ENCODE measurements around the gene ATM.

ATM gene

GRCh38 chr11:108313444-108313843, 90.6 kb downstream of the ATM start:
- Histone ChIP-seq H3K9ac (no peak overlapping the region), H3K4me1 (no peaks in the 10 kb centered on the region), H3K27ac (no peak overlapping the region), H4K20me1 (peaks cover 0 to 7% (median 0%) of the 10 kb centered on the region in 11 experiments; a peak in 2 of 22 replicates), H3K4me3 (no peak overlapping the region), H3K36me3 (peaks cover 69 to 99% (median 88%) of the 10 kb centered on the region in 11 experiments), H3K4me2 (no peak overlapping the region), H3K9me3 (replicated peaks in 1 of 11) (no peaks in the 10 kb centered on the region), H3K27me3 (no peaks in the 10 kb centered on the region)
- TF ChIP-seq Cebpa-rat (IDR thresholded peaks at IDR 0.05): no peak

- H3K27ac ChIP-seq: no peak overlapping the region
- no peak overlapping the region for H3K4me3 ChIP-seq
- no peak for TF ChIP-seq Cebpa-rat (IDR thresholded peaks at IDR 0.05)
- H3K27me3 ChIP-seq: no peaks in the 10 kb centered on the region
- peaks cover 78 to 99% (median 92%) of the 10 kb centered on the region in 11 experiments for H3K36me3 ChIP-seq
- H3K9me3 ChIP-seq (replicated peaks in 1 of 11): no peaks in the 10 kb centered on the region
- no peak overlapping the region for H3K9ac ChIP-seq
- peaks cover 0 to 4% (median 1%) of the 10 kb centered on the region in 10 experiments; a peak in 4 of 20 replicates for H3K4me1 ChIP-seq
- H3K4me2 ChIP-seq: no peak overlapping the region
- H4K20me1 ChIP-seq: no peaks in the 10 kb centered on the region; a peak in 1 of 22 replicates
Measured at GRCh38 chr11:108316061-108316460, 93.2 kb downstream of the ATM start.

GRCh38 chr11:108319541-108320145, 96.8 kb downstream of the ATM start:
- Histone ChIP-seq H3K4me1 (peaks cover 0 to 32% (median 21%) of the 10 kb centered on the region in 10 experiments; a peak in 14 of 20 replicates), H3K27ac (no peak overlapping the region), H3K9me3 (replicated peaks in 1 of 11) (no peaks in the 10 kb centered on the region), H3K4me3 (no peak overlapping the region), H3K36me3 (peaks cover 76 to 95% (median 87%) of the 10 kb centered on the region in 11 experiments), H4K20me1 (peaks cover 0 to 6% (median 0%) of the 10 kb centered on the region in 11 experiments; a peak in 2 of 22 replicates), H3K4me2 (no peak overlapping the region), H3K27me3 (no peaks in the 10 kb centered on the region), H3K9ac (no peak overlapping the region)
- TF ChIP-seq Cebpa-rat (IDR thresholded peaks at IDR 0.05): no peak

- Histone ChIP-seq H3K9me3 (replicated peaks in 1 of 11) (no peaks in the 10 kb centered on the region), H3K4me1 (peaks cover 0 to 54% (median 35%) of the 10 kb centered on the region in 10 experiments; a peak in 14 of 20 replicates), H3K27ac (0 out of 22 replicates have a peak overlapping the region, but pooled peaks of 2 of the 11 experiments have one; percentile 26 to 32), H3K9ac (no peak overlapping the region), H4K20me1 (peaks cover 0 to 15% (median 0%) of the 10 kb centered on the region in 11 experiments; a peak in 2 of 22 replicates), H3K27me3 (no peaks in the 10 kb centered on the region), H3K4me2 (no peak overlapping the region), H3K4me3 (no peak overlapping the region), H3K36me3 (peaks cover 74 to 95% (median 91%) of the 10 kb centered on the region in 11 experiments)
- TF ChIP-seq Cebpa-rat (IDR thresholded peaks at IDR 0.05): no peak
Measured at GRCh38 chr11:108322666-108323065, 99.8 kb downstream of the ATM start.

- no peak for TF ChIP-seq Cebpa-rat (IDR thresholded peaks at IDR 0.05)
- Histone ChIP-seq H3K27me3 (no peaks in the 10 kb centered on the region), H3K4me2 (peak overlapping the region in 7 of 11 experiments; percentile 20 to 64 (median 50); a peak in 12 of 22 replicates), H3K4me1 (peaks cover 0 to 54% (median 35%) of the 10 kb centered on the region in 10 experiments; a peak in 14 of 20 replicates), H4K20me1 (peaks cover 0 to 15% (median 0%) of the 10 kb centered on the region in 11 experiments; a peak in 2 of 22 replicates), H3K27ac (peak overlapping the region in 6 of 11 experiments; percentile 11 to 58 (median 46); a peak in 11 of 22 replicates), H3K9ac (no peak overlapping the region), H3K9me3 (replicated peaks in 1 of 11) (no peaks in the 10 kb centered on the region), H3K4me3 (no peak overlapping the region), H3K36me3 (peaks cover 74 to 95% (median 91%) of the 10 kb centered on the region in 11 experiments)
Measured at GRCh38 chr11:108324587-108324986, 101.7 kb downstream of the ATM start.

GRCh38 chr11:108333403-108333899, 110.6 kb downstream of the ATM start:
- 0 out of 22 replicates have a peak, but pooled peaks cover 0 to 3% (median 0%) of the 10 kb centered on the region in 11 experiments for H4K20me1 ChIP-seq

GRCh38 chr11:108338750-108339149, 115.9 kb downstream of the ATM start:
- H3K4me3 ChIP-seq: no peak overlapping the region

More at GRCh38 chr11:108333403-108333899, 110.6 kb downstream of the ATM start:
- no peaks in the 10 kb centered on the region for H3K27me3 ChIP-seq
- peaks cover 76 to 100% (median 100%) of the 10 kb centered on the region in 11 experiments for H3K36me3 ChIP-seq
- H3K9ac ChIP-seq: no peak overlapping the region
- TF ChIP-seq Cebpa-rat (IDR thresholded peaks at IDR 0.05): peak in 3 of 11 experiments; percentile 16 to 77 (median 17); a peak in 3 of 22 replicates
- H3K9me3 ChIP-seq (replicated peaks in 1 of 11): no peaks in the 10 kb centered on the region
- H3K27ac ChIP-seq: no peak overlapping the region
- H3K4me1 ChIP-seq: no peaks in the 10 kb centered on the region
- no peak overlapping the region for H3K4me3 ChIP-seq
- no peak overlapping the region for H3K4me2 ChIP-seq

GRCh38 chr11:108340973-108341372, 118.1 kb downstream of the ATM start:
- H4K20me1 ChIP-seq: no peaks in the 10 kb centered on the region; a peak in 1 of 22 replicates

More at GRCh38 chr11:108338750-108339149, 115.9 kb downstream of the ATM start:
- Histone ChIP-seq H3K27me3 (no peaks in the 10 kb centered on the region), H3K4me1 (no peaks in the 10 kb centered on the region), H3K9me3 (replicated peaks in 1 of 11) (no peaks in the 10 kb centered on the region), H3K4me2 (no peak overlapping the region), H3K27ac (no peak overlapping the region), H4K20me1 (no peaks in the 10 kb centered on the region; a peak in 1 of 22 replicates), H3K9ac (no peak overlapping the region), H3K36me3 (peaks cover 34 to 81% (median 53%) of the 10 kb centered on the region in 11 experiments)
- TF ChIP-seq Cebpa-rat (IDR thresholded peaks at IDR 0.05): no peak

GRCh38 chr11:108341654-108342053, 118.8 kb downstream of the ATM start:
- H3K4me2 ChIP-seq: no peak overlapping the region
- H3K27me3 ChIP-seq: no peaks in the 10 kb centered on the region
- peak in 1 of 11 experiments; percentile 36; a peak in 1 of 22 replicates for TF ChIP-seq Cebpa-rat (IDR thresholded peaks at IDR 0.05)
- no peaks in the 10 kb centered on the region for H3K9me3 ChIP-seq (replicated peaks in 1 of 11)
- H3K4me3 ChIP-seq: no peak overlapping the region
- H4K20me1 ChIP-seq: no peaks in the 10 kb centered on the region; a peak in 1 of 22 replicates
- H3K27ac ChIP-seq: no peak overlapping the region
- H3K4me1 ChIP-seq: no peaks in the 10 kb centered on the region
- no peak overlapping the region for H3K9ac ChIP-seq
- peaks cover 16 to 78% (median 47%) of the 10 kb centered on the region in 11 experiments for H3K36me3 ChIP-seq

More at GRCh38 chr11:108340973-108341372, 118.1 kb downstream of the ATM start:
- Histone ChIP-seq H3K4me2 (no peak overlapping the region), H3K4me3 (no peak overlapping the region), H3K36me3 (peaks cover 20 to 80% (median 50%) of the 10 kb centered on the region in 11 experiments), H3K4me1 (no peaks in the 10 kb centered on the region), H3K9me3 (replicated peaks in 1 of 11) (no peaks in the 10 kb centered on the region), H3K27ac (no peak overlapping the region), H3K9ac (no peak overlapping the region), H3K27me3 (no peaks in the 10 kb centered on the region)
- no peak for TF ChIP-seq Cebpa-rat (IDR thresholded peaks at IDR 0.05)
